Sigmoid colon (tissue), 7 donors: ENCODE measurements around the gene SLC2A1. TPM values are rescaled to one million over a fixed set of nuclear protein-coding genes. Genes with fewer than 3 reads are reported as not detected.

Experiments
- DNase-seq: peaks from one replicate; pipeline ENCODE4 v3.0.0-alpha.2; 2019
- H3K27ac ChIP-seq, 4 donors: fragments of 200-600 bp; sonication (generic); one replicate each; pipeline ENCODE4 v1.5.1; 2016 to 2019; ENCODE audit warnings: mild to moderate bottlenecking in 1 of 4
- H3K27me3 ChIP-seq, 3 donors: fragments of 200-600 bp; sonication (generic); one replicate each; pipeline ENCODE4 v1.5.1; 2019; ENCODE audit warnings: mild to moderate bottlenecking in 1 of 3
- H3K36me3 ChIP-seq, 4 donors: fragments of 200-600 bp; sonication (generic); one replicate each; pipeline ENCODE4 v1.5.1; 2016 to 2019
- H3K4me1 ChIP-seq, 4 donors: fragments of 200-600 bp; sonication (generic); one replicate each; pipeline ENCODE4 v1.5.1; 2017 to 2019
- H3K4me3 ChIP-seq, 4 donors: fragments of 200-600 bp; sonication (generic); one replicate each; pipeline ENCODE4 v1.5.1; 2017 to 2019; ENCODE audit warnings: mild to moderate bottlenecking in 2 of 4, moderate library complexity in 1 of 4
- H3K9me3 ChIP-seq, 4 donors: fragments of 200-600 bp in 3 of 4; sonication (generic) in 3 of 4; one replicate each; pipeline versions ENCODE4 v1.5.1 to v1.6.1; 2013 to 2019
- EP300 ChIP-seq, 4 donors: sonication (generic); formaldehyde crosslinking; IDR thresholded peaks; one replicate each; pipeline ENCODE4 v1.6.1; 2017; ENCODE audit warnings: antibody characterized with exemption in 4 of 4
- POLR2A ChIP-seq, 2 donors: fragments of 450-650 bp; IDR thresholded peaks; one replicate each; pipeline ENCODE4 v1.6.1; 2016; ENCODE audit warnings: antibody characterized with exemption in 2 of 2, mild to moderate bottlenecking in 2 of 2, moderate library complexity in 2 of 2
- POLR2AphosphoS5 ChIP-seq, 4 donors: sonication (generic); formaldehyde crosslinking; IDR thresholded peaks; one replicate each; pipeline ENCODE4 v1.6.1; 2017; ENCODE audit warnings: antibody characterized with exemption in 4 of 4
- WGBS, 2 donors: extraction: QIAGEN DNeasy Blood & Tissue Kit; methylation state at CpG; one replicate each; pipeline ENCODE4 v1.1.7; 2013; 5-methylcytosine and 5-hydroxymethylcytosine counted together
- intact Hi-C: fragments of 100-400 bp; cut with DNase I; formaldehyde crosslinking; loops from one replicate; pipeline ENCODE4 v1.15.1; 2023
- polyA plus RNA-seq, 3 donors: library from polyadenylated mRNA; stranded (reverse); fragments of 200-250 nt; gene quantifications; one replicate each; pipeline ENCODE4 v1.2.3, GENCODE V29; 2013
- total RNA-seq, 4 donors: library from RNA; depleted of rRNA; stranded (reverse); fragments of >200 nt; gene quantifications; one replicate each; pipeline ENCODE4 v1.1.0, GENCODE V29; 2016
- TF ChIP-seq, protein P1 (sequence below), 4 experiments: fragments of 450-650 bp in 3 of 4; fragments of 200-600 bp in 1 of 4; IDR thresholded peaks; one replicate each; pipeline ENCODE4 v1.5.1; 2016 to 2019; ENCODE audit warnings: antibody characterized with exemption in 4 of 4, mild to moderate bottlenecking in 3 of 4, moderate library complexity in 2 of 4
- donor health status: healthy with polysubstance abuse.
- donor health status: Bipolar disorder and iron deficiency.
- donor health status: healthy.

SLC2A1 gene
- total and polyA plus RNA-seq, 7 donors: 4.2 to 44.9 (median 11.1) TPM

DNA sequence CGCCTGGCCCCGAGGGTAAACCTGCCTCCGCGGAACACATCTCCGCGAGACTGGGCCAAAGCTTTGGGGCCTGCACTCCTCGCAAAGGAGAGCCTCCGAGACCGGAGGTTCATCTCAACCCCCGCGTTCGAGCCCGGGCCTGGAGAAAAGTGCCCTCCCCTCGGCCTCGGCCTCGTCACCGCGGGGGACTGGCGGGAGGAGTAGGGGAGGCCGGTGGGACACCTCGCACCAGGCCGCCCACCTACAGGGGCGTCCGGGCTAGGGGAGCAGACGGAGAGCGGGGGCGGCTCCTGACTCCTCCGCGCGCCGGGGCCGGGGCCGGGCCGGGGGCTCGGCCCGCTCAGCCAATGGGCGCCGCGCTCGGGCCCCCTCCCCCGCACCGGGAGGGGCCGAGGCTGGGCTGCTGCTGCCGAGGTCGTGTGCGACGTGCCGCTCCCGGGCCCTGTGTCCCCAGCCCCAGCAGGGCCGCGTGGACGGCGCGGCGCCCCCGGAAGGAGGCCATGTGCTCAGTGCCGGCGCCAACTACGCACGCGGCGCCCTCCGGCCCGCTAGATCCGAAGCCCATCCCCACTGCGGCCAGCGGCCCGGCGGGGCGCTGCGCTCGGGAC lies 684 bp downstream of the SLC2A1 start:
- Histone ChIP-seq H3K4me1 (peaks cover 0 to 44% (median 33%) of the 10 kb centered on the region in 4 donors), H3K9me3 (no peaks in the 10 kb centered on the region), H3K36me3 (no peaks in the 10 kb centered on the region), H3K27ac (peak overlapping the region; percentile 90 to 92 (median 91)), H3K4me3 (peak overlapping the region; percentile 70 to 85 (median 78)), H3K27me3 (no peaks in the 10 kb centered on the region)
- 1% methylated on average over 72 of the region's 72 CpGs for WGBS, 2 donors
- intact Hi-C loops: loop anchor here (2.0 kb wide), 1 partner anchor 191 kb away; the partner anchor contains the start of genes C1orf50 and P3H1
- peak; percentile 77 for DNase-seq
- TF ChIP-seq POLR2AphosphoS5 (IDR thresholded peaks at IDR 0.05) (peak in 3 of 4 donors; percentile 5 to 38 (median 18)), POLR2A (IDR thresholded peaks at IDR 0.05) (no peak)

DNA sequence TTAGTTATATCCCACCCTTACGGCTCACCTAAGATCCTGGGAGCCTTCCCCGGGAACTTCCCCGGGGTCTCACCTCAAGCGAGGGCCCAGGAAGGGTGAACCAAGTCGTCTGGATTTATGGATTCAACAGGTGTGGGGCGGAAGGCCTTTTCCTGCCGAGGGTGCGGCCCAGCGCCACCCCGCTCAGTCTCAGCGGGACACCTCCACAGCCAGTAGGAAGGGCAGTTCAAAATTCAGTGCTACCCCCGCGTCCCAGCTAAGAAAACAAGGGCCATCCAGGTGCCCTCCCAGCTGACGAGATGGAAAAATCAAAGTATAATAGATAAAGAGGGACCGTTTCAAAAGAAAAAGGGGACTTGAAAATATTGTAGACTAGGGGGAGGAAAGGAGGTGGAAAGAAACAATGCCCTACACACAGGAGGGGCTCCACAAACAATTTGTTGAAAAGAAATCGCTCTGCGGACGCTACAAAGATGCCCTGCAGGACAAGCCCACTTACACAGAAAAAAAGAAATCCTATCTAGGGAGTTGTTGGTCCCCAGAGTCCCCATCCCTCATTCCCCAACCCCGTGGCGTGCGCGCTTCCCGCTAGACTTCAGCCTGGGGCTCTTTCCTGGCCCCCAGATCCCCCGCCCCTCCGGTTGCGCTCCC lies 1.3 kb downstream of the SLC2A1 start:
- Histone ChIP-seq H3K27ac (peak overlapping the region; percentile 90 to 92 (median 91)), H3K4me1 (peaks cover 0 to 37% (median 29%) of the 10 kb centered on the region in 4 donors), H3K27me3 (no peaks in the 10 kb centered on the region), H3K4me3 (peak overlapping the region; percentile 70 to 85 (median 78)), H3K9me3 (no peaks in the 10 kb centered on the region), H3K36me3 (no peaks in the 10 kb centered on the region)
- 9 to 38% methylated on average over 26 of the region's 26 CpGs for WGBS, 2 donors
- intact Hi-C loops: no loop called here
- no peak for TF ChIP-seq EP300 (IDR thresholded peaks at IDR 0.05)
- no peak for TF ChIP-seq POLR2A (IDR thresholded peaks at IDR 0.05)
- no peak for TF ChIP-seq POLR2AphosphoS5 (IDR thresholded peaks at IDR 0.05)
- TF ChIP-seq, protein P1, sequence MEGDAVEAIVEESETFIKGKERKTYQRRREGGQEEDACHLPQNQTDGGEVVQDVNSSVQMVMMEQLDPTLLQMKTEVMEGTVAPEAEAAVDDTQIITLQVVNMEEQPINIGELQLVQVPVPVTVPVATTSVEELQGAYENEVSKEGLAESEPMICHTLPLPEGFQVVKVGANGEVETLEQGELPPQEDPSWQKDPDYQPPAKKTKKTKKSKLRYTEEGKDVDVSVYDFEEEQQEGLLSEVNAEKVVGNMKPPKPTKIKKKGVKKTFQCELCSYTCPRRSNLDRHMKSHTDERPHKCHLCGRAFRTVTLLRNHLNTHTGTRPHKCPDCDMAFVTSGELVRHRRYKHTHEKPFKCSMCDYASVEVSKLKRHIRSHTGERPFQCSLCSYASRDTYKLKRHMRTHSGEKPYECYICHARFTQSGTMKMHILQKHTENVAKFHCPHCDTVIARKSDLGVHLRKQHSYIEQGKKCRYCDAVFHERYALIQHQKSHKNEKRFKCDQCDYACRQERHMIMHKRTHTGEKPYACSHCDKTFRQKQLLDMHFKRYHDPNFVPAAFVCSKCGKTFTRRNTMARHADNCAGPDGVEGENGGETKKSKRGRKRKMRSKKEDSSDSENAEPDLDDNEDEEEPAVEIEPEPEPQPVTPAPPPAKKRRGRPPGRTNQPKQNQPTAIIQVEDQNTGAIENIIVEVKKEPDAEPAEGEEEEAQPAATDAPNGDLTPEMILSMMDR (IDR thresholded peaks at IDR 0.05): no peak
- no peak for DNase-seq

DNA sequence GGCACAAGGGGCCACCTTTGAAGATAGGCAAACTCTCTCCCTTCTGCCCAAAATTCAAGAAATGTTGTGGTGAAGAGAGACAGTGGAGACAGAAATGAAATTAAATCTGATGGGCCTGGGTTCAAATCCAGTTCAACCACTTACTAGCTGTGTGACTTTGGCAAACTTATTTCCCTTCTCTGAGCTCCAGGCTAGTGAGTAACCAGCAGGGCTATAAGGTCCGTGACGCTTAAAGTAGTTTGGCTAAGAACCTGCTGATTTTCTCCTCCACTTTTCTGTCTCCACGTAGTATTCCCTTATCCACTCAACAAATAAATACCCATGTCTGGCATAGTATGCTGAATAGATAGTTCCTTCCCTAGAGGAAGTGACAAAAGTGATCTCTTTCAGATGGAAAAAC lies 1.9 kb downstream of the SLC2A1 start:
- TF ChIP-seq POLR2A (IDR thresholded peaks at IDR 0.05): no peak
- no peak for TF ChIP-seq EP300 (IDR thresholded peaks at IDR 0.05)
- TF ChIP-seq, protein P1 (IDR thresholded peaks at IDR 0.05): no peak
- no peak for TF ChIP-seq POLR2AphosphoS5 (IDR thresholded peaks at IDR 0.05)
- intact Hi-C loops: no loop called here
- peak overlapping the region in 1 of 4 donors; percentile 83 for H3K4me3 ChIP-seq
- H3K27ac ChIP-seq: peak overlapping the region in 3 of 4 donors; percentile 90 to 91 (median 91)
- H3K27me3 ChIP-seq: no peaks in the 10 kb centered on the region
- H3K36me3 ChIP-seq: no peaks in the 10 kb centered on the region
- no peak for DNase-seq
- WGBS, 2 donors: 78 to 83% methylated on average over 3 of the region's 3 CpGs
- peaks cover 0 to 31% (median 23%) of the 10 kb centered on the region in 4 donors for H3K4me1 ChIP-seq
- H3K9me3 ChIP-seq: no peaks in the 10 kb centered on the region

DNA sequence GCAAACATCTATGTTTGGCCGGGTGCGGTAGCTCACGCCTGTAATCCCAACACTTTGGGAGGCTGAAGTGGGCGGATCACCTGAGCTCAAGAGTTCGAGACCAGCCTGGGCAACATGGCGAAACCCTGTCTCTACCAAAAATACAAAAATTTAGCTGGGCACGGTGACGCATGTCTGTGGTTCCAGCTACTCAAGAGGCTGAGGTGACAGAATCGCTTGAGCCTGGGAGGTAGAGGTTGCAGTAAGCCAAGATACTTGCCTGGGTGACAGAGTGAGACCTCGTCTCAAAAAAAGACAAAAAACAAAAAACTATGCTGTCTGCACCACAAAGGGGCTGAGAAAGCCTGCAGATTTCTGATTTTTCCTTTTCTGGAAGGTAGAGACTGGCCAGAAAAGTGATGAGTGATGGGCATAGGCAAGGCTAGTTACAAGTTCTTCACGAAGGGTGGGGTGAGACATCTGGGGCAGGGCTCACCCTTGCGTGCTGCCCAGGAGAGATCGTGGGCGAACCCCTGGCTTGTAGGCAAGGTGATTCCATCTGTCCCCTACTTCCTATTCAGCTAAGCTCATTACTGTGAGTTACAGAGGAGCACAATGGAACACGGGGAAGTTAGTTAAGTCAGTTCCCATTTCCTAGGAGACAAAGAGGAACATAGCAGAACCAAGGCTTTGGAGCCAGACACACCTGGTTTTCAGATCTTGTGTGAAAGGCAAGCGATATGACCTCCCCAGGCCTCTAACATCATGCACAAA lies 3.2 kb downstream of the SLC2A1 start:
- Histone ChIP-seq H3K36me3 (no peaks in the 10 kb centered on the region), H3K4me1 (peaks cover 0 to 25% (median 15%) of the 10 kb centered on the region in 4 donors), H3K4me3 (no peak overlapping the region), H3K9me3 (no peaks in the 10 kb centered on the region), H3K27ac (no peak overlapping the region), H3K27me3 (no peaks in the 10 kb centered on the region)
- 74 to 86% methylated on average over 16 of the region's 16 CpGs for WGBS, 2 donors
- intact Hi-C loops: no loop called here
- no peak for TF ChIP-seq EP300 (IDR thresholded peaks at IDR 0.05)
- TF ChIP-seq POLR2AphosphoS5 (IDR thresholded peaks at IDR 0.05): no peak
- TF ChIP-seq POLR2A (IDR thresholded peaks at IDR 0.05): no peak
- TF ChIP-seq, protein P1 (IDR thresholded peaks at IDR 0.05): no peak
- DNase-seq: no peak
